MCF 10A (cell line): Measurements from ENCODE around the gene COBL. TPM values are rescaled to one million over a fixed set of nuclear protein-coding genes. Genes with fewer than 3 reads are reported as not detected.

ENCODE experiments used
- BruUV-seq: library from RNA; stranded (reverse); fragments of 400-500 nt; replicated peaks from 2 replicates; lab custom pipeline; 2021; lab: Mats Ljungman, UMichigan
- CTCF ChIA-PET: fragments of 300-600 bp; sonication (Branson Sonifier 250); formaldehyde crosslinking; extraction: SDS; loops from one replicate; lab custom pipeline; 2021; ENCODE audit warnings: antibody characterized with exemption, inconsistent platforms; lab: Yijun Ruan, JAX
- POLR2A ChIA-PET: fragments of 300-600, 350-650 bp; sonication (Branson Sonifier 250); formaldehyde crosslinking; extraction: SDS; loops from one replicate; lab custom pipeline; 2020; ENCODE audit warnings: antibody characterized with exemption, inconsistent platforms; lab: Yijun Ruan, JAX
- DNase-seq: peaks from one replicate; pipeline ENCODE4 v3.0.0-alpha.2; 2018; ENCODE audit not compliant: unreplicated experiment
- H3K27ac Mint-ChIP-seq: one replicate; pipeline ENCODE4 v1.8.0; 2022; ENCODE audit warnings: mild to moderate bottlenecking, low read depth, mixed read lengths; ENCODE audit not compliant: unreplicated experiment
- H3K27me3 Mint-ChIP-seq: one replicate; pipeline ENCODE4 v1.8.0; 2022; ENCODE audit warnings: mixed read lengths; ENCODE audit not compliant: insufficient read depth, unreplicated experiment
- H3K36me3 Mint-ChIP-seq: one replicate; pipeline ENCODE4 v1.8.0; 2022; ENCODE audit warnings: mild to moderate bottlenecking, moderate library complexity, mixed read lengths; ENCODE audit not compliant: insufficient read depth, unreplicated experiment
- H3K4me1 Mint-ChIP-seq: one replicate; pipeline ENCODE4 v1.8.0; 2022; ENCODE audit warnings: mixed read lengths; ENCODE audit not compliant: insufficient read depth, unreplicated experiment
- H3K4me3 Mint-ChIP-seq: one replicate; pipeline ENCODE4 v1.8.0; 2022; ENCODE audit warnings: mild to moderate bottlenecking, moderate library complexity, mixed read lengths; ENCODE audit not compliant: unreplicated experiment
- H3K9me3 Mint-ChIP-seq: one replicate; pipeline ENCODE4 v1.8.0; 2022; ENCODE audit warnings: mixed read lengths; ENCODE audit not compliant: unreplicated experiment
- intact Hi-C: fragments of 100-400 bp; cut with micrococcal nuclease; formaldehyde crosslinking; loops from 2 replicates; pipeline ENCODE4 v1.14.1; 2022
- total RNA-seq: library from RNA; stranded (reverse); gene quantifications from 2 replicates; pipeline ENCODE4 v1.2.3, GENCODE V29; 2022
- TF ChIP-seq, protein P1 (sequence below): fragments of 200-600 bp; IDR thresholded peaks from one replicate; pipeline ENCODE4 v1.8.0; 2022; ENCODE audit warnings: antibody characterized with exemption, mild to moderate bottlenecking; ENCODE audit not compliant: unreplicated experiment

COBL gene
- total RNA-seq, 1 experiment from 2014 or later: 12.3 TPM

GRCh38 chr7:51150193-51150592 lies 166.4 kb downstream of the COBL start:
- TF ChIP-seq, protein P1, sequence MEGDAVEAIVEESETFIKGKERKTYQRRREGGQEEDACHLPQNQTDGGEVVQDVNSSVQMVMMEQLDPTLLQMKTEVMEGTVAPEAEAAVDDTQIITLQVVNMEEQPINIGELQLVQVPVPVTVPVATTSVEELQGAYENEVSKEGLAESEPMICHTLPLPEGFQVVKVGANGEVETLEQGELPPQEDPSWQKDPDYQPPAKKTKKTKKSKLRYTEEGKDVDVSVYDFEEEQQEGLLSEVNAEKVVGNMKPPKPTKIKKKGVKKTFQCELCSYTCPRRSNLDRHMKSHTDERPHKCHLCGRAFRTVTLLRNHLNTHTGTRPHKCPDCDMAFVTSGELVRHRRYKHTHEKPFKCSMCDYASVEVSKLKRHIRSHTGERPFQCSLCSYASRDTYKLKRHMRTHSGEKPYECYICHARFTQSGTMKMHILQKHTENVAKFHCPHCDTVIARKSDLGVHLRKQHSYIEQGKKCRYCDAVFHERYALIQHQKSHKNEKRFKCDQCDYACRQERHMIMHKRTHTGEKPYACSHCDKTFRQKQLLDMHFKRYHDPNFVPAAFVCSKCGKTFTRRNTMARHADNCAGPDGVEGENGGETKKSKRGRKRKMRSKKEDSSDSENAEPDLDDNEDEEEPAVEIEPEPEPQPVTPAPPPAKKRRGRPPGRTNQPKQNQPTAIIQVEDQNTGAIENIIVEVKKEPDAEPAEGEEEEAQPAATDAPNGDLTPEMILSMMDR: no peak
- intact Hi-C loops: no loop called here
- CTCF ChIA-PET: interaction anchor here (0.6 to 5.5 kb wide), 7 partner anchors 10 to 427 kb away, joined by 3 to 92 read pairs (median 3); no protein-coding TSS in a partner anchor
- no TSS peak for BruUV-seq
- Mint-ChIP-seq H3K27ac (no peak overlapping the region), H3K27me3 (no peaks in the 10 kb centered on the region), H3K4me3 (no peak overlapping the region), H3K36me3 (peaks cover 6% of the 10 kb centered on the region), H3K4me1 (no peaks in the 10 kb centered on the region), H3K9me3 (no peaks in the 10 kb centered on the region)
- DNase-seq: no peak
- POLR2A ChIA-PET: interaction anchor here (0.6 kb wide), 1 partner anchor 287 kb away, joined by 3 read pairs; no protein-coding TSS in a partner anchor

DNA sequence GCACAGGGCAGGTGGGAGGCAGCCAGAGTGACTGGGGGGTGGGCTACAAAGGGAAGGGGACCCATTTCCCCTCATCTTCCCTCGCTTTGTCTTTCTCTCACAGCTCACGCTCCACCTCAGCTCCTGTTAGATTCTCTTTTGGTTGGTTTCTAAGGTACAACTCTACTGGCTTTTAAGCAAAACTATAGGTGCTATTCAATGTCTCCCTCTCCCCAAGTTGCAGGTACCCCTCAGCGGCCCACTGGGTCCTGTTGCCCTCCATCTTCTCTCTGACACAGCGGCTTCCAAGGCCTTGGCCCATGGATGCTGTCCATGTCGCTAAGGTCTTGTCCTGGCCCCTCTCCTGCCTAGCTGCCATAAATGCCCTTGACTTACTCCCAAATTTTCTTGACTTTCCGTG lies 168.4 kb downstream of the COBL start:
- no peaks in the 10 kb centered on the region for H3K4me1 Mint-ChIP-seq
- H3K27ac Mint-ChIP-seq: no peak overlapping the region
- POLR2A ChIA-PET: no interaction called here
- DNase-seq: no peak
- CTCF ChIA-PET: interaction anchor here (0.6 to 1.1 kb wide), 5 partner anchors 13 to 711 kb away, joined by 3 to 8 read pairs (median 3); no protein-coding TSS in a partner anchor
- H3K9me3 Mint-ChIP-seq: no peaks in the 10 kb centered on the region
- H3K36me3 Mint-ChIP-seq: peaks cover 6% of the 10 kb centered on the region
- no TSS peak for BruUV-seq
- TF ChIP-seq, protein P1: no peak
- H3K4me3 Mint-ChIP-seq: no peak overlapping the region
- intact Hi-C loops: no loop called here
- H3K27me3 Mint-ChIP-seq: no peaks in the 10 kb centered on the region

DNA sequence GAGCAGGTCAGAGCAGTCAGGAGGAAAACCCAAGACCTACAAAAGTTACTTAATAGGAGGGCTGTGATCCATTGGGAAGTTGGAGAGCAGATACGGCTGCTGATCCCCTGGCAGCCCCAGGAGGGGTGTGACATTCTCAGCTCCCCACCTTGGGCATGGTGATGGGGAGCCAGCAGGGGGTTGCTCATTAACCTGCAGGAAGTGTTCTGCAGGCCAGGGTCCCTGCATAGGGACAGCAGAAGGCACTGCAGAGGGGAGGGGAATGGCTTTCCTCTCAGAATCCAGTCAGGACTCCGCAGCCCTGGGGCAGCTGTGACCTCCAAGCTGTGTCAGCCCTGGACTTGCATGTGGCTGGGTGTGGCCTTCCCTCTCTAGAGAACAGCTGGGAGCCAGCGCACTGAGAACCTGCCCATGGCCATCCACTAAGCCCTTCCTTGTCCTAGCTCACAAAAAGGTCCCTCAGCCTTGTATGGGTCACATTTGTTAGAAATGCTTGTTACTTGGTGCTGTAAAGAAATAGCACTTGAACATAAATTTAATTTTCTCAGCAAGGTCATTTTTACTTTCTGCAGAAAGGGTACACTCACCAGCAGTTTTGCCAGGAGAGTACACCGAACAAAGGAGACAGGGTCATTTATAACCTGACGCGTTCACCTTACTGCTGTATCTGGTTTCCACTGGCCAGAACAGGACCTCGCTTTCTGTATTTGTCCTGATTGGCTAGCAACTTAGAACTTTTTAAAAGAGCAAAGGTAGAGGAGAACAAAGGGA lies 169.6 kb downstream of the COBL start:
- Mint-ChIP-seq H3K36me3 (peaks cover 7% of the 10 kb centered on the region), H3K4me3 (no peak overlapping the region), H3K4me1 (no peaks in the 10 kb centered on the region), H3K27ac (no peak overlapping the region), H3K27me3 (no peaks in the 10 kb centered on the region), H3K9me3 (no peaks in the 10 kb centered on the region)
- DNase-seq: no peak
- CTCF ChIA-PET: interaction anchor here (0.6 to 2.0 kb wide), 6 partner anchors 10 to 224 kb away, joined by 3 to 10 read pairs (median 4); no protein-coding TSS in a partner anchor
- TF ChIP-seq, protein P1: no peak
- POLR2A ChIA-PET: interaction anchor here (0.7 kb wide), 1 partner anchor 296 kb away, joined by 3 read pairs; no protein-coding TSS in a partner anchor
- intact Hi-C loops: no loop called here
- BruUV-seq: no TSS peak

DNA sequence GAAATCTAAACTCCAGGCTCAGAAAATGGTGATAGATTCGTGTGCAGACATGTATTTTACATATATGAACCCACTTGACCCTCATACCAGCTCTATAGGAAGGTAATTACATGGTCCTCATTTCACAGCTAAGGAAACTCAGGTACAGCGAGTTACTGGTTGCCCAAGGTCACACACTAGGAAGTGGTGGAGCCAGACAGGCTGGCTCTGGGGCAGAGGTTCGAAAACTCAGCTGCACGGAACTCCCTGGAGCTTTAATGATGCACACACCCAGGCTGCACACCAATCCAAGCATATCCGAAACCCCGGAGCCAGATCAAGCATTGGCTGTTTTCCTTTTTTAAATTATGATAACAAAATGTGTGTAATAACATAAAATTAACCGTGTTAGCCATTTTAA lies 172.4 kb downstream of the COBL start:
- H3K36me3 Mint-ChIP-seq: peaks cover 13% of the 10 kb centered on the region
- no peaks in the 10 kb centered on the region for H3K27me3 Mint-ChIP-seq
- H3K4me1 Mint-ChIP-seq: peaks cover 24% of the 10 kb centered on the region
- H3K9me3 Mint-ChIP-seq: no peaks in the 10 kb centered on the region
- ChIA-PET CTCF (interaction anchor here (0.7 to 6.2 kb wide), 4 partner anchors 15 to 799 kb away, joined by 3 to 126 read pairs (median 3); no protein-coding TSS in a partner anchor), POLR2A (no interaction called here)
- BruUV-seq: no TSS peak
- H3K4me3 Mint-ChIP-seq: no peak overlapping the region
- DNase-seq: no peak
- no peak overlapping the region for H3K27ac Mint-ChIP-seq
- TF ChIP-seq, protein P1: no peak
- intact Hi-C loops: loop anchor here (5.0 kb wide), 4 partner anchors 77 to 727 kb away; no protein-coding TSS in a partner anchor
